H1 (cell line): ENCODE results near the gene MYLK3. TPM values are rescaled to one million over a fixed set of nuclear protein-coding genes. Genes with fewer than 3 reads are reported as not detected.

Experiments used
- MAFK ChIP-seq: IDR thresholded peaks from 2 replicates; pipeline ENCODE4 v1.6.1; 2012; ENCODE audit warnings: low read depth, mild to moderate bottlenecking, improper control_type of control experiment, low read length
- RNF2 ChIP-seq: fragments of 200-900, 300-1000 bp; sonication (generic); IDR thresholded peaks from 2 replicates; pipeline ENCODE4 v1.7.1; 2016; ENCODE audit warnings: borderline replicate concordance, low read depth, mild to moderate bottlenecking, antibody characterized with exemption, low read length; ENCODE audit not compliant: poor library complexity, severe bottlenecking; ENCODE audit errors: missing control alignments
- RXRA ChIP-seq: IDR thresholded peaks from 2 replicates; pipeline ENCODE4 v1.6.1; 2011; ENCODE audit warnings: low read depth, mild to moderate bottlenecking, low read length, moderate library complexity; ENCODE audit not compliant: insufficient read depth
- polyA plus RNA-seq, 7 experiments: library from polyadenylated mRNA; depleted of rRNA in 3 of 7; stranded (reverse) in 5 of 7; unstranded in 2 of 7; fragments of >200 nt in 5 of 7; fragments of 200-250 nt in 2 of 7; gene quantifications; 1 replicate in 5 of 7; 2 replicates in 1 of 7; 4 replicates in 1 of 7; pipeline versions ENCODE4 v1.2.1 to v1.2.3, GENCODE V29; 2011 to 2013; ENCODE audit warnings: missing spikeins in 2 of 7, mixed read lengths in 2 of 7
- total RNA-seq: library from RNA; stranded (reverse); fragmentation: NEBNext Ultra II Directional; extraction: Animal tissue kit (Norgen Biotek cat#: 25700); gene quantifications from 2 replicates; pipeline ENCODE4 v1.2.1, GENCODE V29; 2021
- TF ChIP-seq, protein P1 (sequence below): IDR thresholded peaks from 2 replicates; pipeline ENCODE4 v1.6.1; 2012; ENCODE audit warnings: low read length, inconsistent platforms

MYLK3 gene
- total and polyA plus RNA-seq, 2 of the 8 experiments (the other 6 are each of a cell fraction or from before 2014, with no cell fraction given): 0.14 to 0.35 TPM

- TF ChIP-seq MAFK (no peak), RXRA (no peak), RNF2 (no peak)
- TF ChIP-seq, protein P1, sequence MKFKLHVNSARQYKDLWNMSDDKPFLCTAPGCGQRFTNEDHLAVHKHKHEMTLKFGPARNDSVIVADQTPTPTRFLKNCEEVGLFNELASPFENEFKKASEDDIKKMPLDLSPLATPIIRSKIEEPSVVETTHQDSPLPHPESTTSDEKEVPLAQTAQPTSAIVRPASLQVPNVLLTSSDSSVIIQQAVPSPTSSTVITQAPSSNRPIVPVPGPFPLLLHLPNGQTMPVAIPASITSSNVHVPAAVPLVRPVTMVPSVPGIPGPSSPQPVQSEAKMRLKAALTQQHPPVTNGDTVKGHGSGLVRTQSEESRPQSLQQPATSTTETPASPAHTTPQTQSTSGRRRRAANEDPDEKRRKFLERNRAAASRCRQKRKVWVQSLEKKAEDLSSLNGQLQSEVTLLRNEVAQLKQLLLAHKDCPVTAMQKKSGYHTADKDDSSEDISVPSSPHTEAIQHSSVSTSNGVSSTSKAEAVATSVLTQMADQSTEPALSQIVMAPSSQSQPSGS: no peak
- TF ChIP-seq, all 59 proteins: peak for 0
Observed at GRCh38 chr16:46790599-46791270, 42.6 kb upstream of the MYLK3 start (continued).
